ENCODE measurements around the gene LRCH3.

The LRCH3 gene

GRCh38 chr3:197888511-197888910 is 97.5 kb downstream of the LRCH3 start:
- no peak for DNase-seq (ENCODE audit: extremely low read depth, low read depth)
- no peak for TF ChIP-seq CTCF (IDR thresholded peaks at IDR 0.05; ENCODE audit: low read depth, low read length, missing control alignments)
- no peak overlapping the region for H3K4me3 ChIP-seq (replicated peaks; ENCODE audit: low read depth, low read length)

GRCh38 chr3:197889204-197889930 is 98.3 kb downstream of the LRCH3 start:
- TF ChIP-seq CTCF (IDR thresholded peaks at IDR 0.05; ENCODE audit: low read depth, low read length, missing control alignments): no peak
- H3K4me3 ChIP-seq (replicated peaks; ENCODE audit: low read depth, low read length): no peak overlapping the region
- DNase-seq (ENCODE audit: extremely low read depth, low read depth): no peak

- no peak for TF ChIP-seq CTCF (IDR thresholded peaks at IDR 0.05; ENCODE audit: low read depth, low read length, missing control alignments)
- no peak overlapping the region for H3K4me3 ChIP-seq (replicated peaks; ENCODE audit: low read depth, low read length)
- DNase-seq (ENCODE audit: extremely low read depth, low read depth): no peak
Measured at GRCh38 chr3:197890693-197891092, 99.6 kb downstream of the LRCH3 start.

- TF ChIP-seq CTCF (IDR thresholded peaks at IDR 0.05; ENCODE audit: low read depth, low read length, missing control alignments): no peak
Measured at GRCh38 chr3:197892162-197892561, 101.1 kb downstream of the LRCH3 start.

GRCh38 chr3:197896421-197896820 is 105.4 kb downstream of the LRCH3 start:
- H3K4me3 ChIP-seq (replicated peaks; ENCODE audit: low read depth, low read length): no peak overlapping the region
- no peak for DNase-seq (ENCODE audit: extremely low read depth, low read depth)
- no peak for TF ChIP-seq CTCF (IDR thresholded peaks at IDR 0.05; ENCODE audit: low read depth, low read length, missing control alignments)

More at GRCh38 chr3:197892162-197892561, 101.1 kb downstream of the LRCH3 start:
- H3K4me3 ChIP-seq (replicated peaks; ENCODE audit: low read depth, low read length): no peak overlapping the region
- no peak for DNase-seq (ENCODE audit: extremely low read depth, low read depth)

GRCh38 chr3:197899833-197900478 is 108.9 kb downstream of the LRCH3 start:
- no peak overlapping the region for H3K4me3 ChIP-seq (replicated peaks; ENCODE audit: low read depth, low read length)
- no peak for TF ChIP-seq CTCF (IDR thresholded peaks at IDR 0.05; ENCODE audit: low read depth, low read length, missing control alignments)
- DNase-seq (ENCODE audit: extremely low read depth, low read depth): no peak

All from HFF-Myc (cell line).